Measurements from ENCODE around the gene AMPD1.

Gene AMPD1

DNA sequence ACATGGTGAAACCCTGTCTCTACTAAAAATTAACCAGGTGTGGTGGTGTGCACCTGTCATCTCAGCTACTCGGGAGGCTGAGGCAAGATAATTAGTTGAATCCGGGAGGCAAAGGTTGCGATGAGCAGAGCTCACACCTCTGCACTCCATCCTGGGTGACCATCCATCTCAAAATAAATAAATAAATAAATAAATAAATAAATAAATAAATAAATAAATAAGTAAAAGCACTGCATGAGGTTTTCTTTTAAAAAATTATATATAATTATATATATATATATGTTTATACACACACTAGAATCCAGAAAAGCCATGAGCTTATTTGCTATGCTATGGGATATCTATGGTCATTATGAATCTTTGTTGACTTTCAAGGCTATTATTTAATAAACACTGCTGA is 2.4 kb downstream of the AMPD1 start:
- Histone ChIP-seq H3K79me1 (replicated peaks; ENCODE audit: low read length, poor library complexity, severe bottlenecking) (no peaks in the 10 kb centered on the region), H3K4me2 (ENCODE audit: low read length, poor library complexity, severe bottlenecking) (no peak overlapping the region), H2BK5ac (ENCODE audit: low read depth, low read length, poor library complexity, severe bottlenecking) (no peak overlapping the region), H3K4me1 (ENCODE audit: control insufficient read depth, insufficient read depth, low read depth, low read length) (no peaks in the 10 kb centered on the region), H4K8ac (ENCODE audit: low read length) (no peak overlapping the region), H3K9me3 (ENCODE audit: control insufficient read depth, low read length) (no peaks in the 10 kb centered on the region), H3K27me3 (ENCODE audit: control insufficient read depth in 1 of 2, insufficient read depth in 1 of 2, low read length in 2 of 2) (peaks cover 18 to 20% of the 10 kb centered on the region in 2 experiments), H3K27ac (ENCODE audit: low read length, poor library complexity, severe bottlenecking) (no peak overlapping the region), H2BK12ac (ENCODE audit: low read length in 2 of 2) (no peak overlapping the region), H4K91ac (ENCODE audit: low read length) (no peak overlapping the region), H3K4me3 (ENCODE audit: insufficient read depth in 1 of 2, low read depth in 1 of 2, low read length in 2 of 2) (no peak overlapping the region), H3K36me3 (ENCODE audit: control insufficient read depth in 1 of 2, insufficient read depth in 2 of 2, low read depth in 1 of 2, low read length in 2 of 2) (no peaks in the 10 kb centered on the region), H2BK120ac (ENCODE audit: low read depth, low read length) (no peak overlapping the region), H3K23ac (ENCODE audit: low read length in 2 of 2) (no peak overlapping the region), H2BK15ac (ENCODE audit: low read depth, poor library complexity, severe bottlenecking) (no peak overlapping the region), H3K9ac (ENCODE audit: low read length) (no peak overlapping the region), H3K14ac (ENCODE audit: low read length in 2 of 2) (no peak overlapping the region), H2AFZ (ENCODE audit: low read depth, low read length) (no peak overlapping the region), H2AK5ac (ENCODE audit: low read length, severe bottlenecking) (no peak overlapping the region), H3K4ac (ENCODE audit: low read depth in 1 of 2, low read length in 2 of 2) (no peak overlapping the region), H3K18ac (ENCODE audit: low read depth in 1 of 2, low read length in 2 of 2) (no peak overlapping the region)
- 75% methylated on average over 2 of the region's 3 CpGs for WGBS
- no peak for DNase-seq

DNA sequence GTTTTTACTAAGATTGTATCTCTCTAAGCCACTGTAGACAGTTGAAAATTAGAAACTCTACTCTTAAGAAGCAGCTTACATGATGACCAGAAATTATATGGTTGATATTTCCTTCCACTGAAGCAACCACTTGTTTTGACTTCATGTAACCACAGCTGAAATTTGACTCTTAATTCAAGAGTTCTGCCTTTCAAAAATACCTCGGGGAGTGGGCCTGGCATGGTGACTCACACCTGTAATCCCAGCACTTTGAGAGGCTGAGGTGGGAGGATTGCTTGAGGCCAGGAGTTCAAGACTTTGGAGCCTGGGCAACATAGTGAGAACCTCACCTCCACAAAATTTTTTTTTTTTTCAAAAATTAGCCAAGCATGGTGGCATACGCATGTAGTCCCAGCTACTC is 4.3 kb downstream of the AMPD1 start:
- Histone ChIP-seq H3K23ac (ENCODE audit: low read length in 2 of 2) (no peak overlapping the region), H3K27ac (ENCODE audit: low read length, poor library complexity, severe bottlenecking) (no peak overlapping the region), H3K79me1 (replicated peaks; ENCODE audit: low read length, poor library complexity, severe bottlenecking) (no peaks in the 10 kb centered on the region), H3K36me3 (ENCODE audit: control insufficient read depth in 1 of 2, insufficient read depth in 2 of 2, low read depth in 1 of 2, low read length in 2 of 2) (no peaks in the 10 kb centered on the region), H3K4me3 (ENCODE audit: insufficient read depth in 1 of 2, low read depth in 1 of 2, low read length in 2 of 2) (no peak overlapping the region), H3K4me2 (ENCODE audit: low read length, poor library complexity, severe bottlenecking) (no peak overlapping the region), H2BK15ac (ENCODE audit: low read depth, poor library complexity, severe bottlenecking) (no peak overlapping the region), H2BK120ac (ENCODE audit: low read depth, low read length) (no peak overlapping the region), H2BK5ac (ENCODE audit: low read depth, low read length, poor library complexity, severe bottlenecking) (no peak overlapping the region), H2AFZ (ENCODE audit: low read depth, low read length) (no peak overlapping the region), H3K14ac (ENCODE audit: low read length in 2 of 2) (no peak overlapping the region), H2AK5ac (ENCODE audit: low read length, severe bottlenecking) (no peak overlapping the region), H4K8ac (ENCODE audit: low read length) (no peak overlapping the region), H2BK12ac (ENCODE audit: low read length in 2 of 2) (no peak overlapping the region), H3K9me3 (ENCODE audit: control insufficient read depth, low read length) (no peaks in the 10 kb centered on the region), H3K9ac (ENCODE audit: low read length) (no peak overlapping the region), H3K18ac (ENCODE audit: low read depth in 1 of 2, low read length in 2 of 2) (no peak overlapping the region), H3K4ac (ENCODE audit: low read depth in 1 of 2, low read length in 2 of 2) (no peak overlapping the region), H3K27me3 (ENCODE audit: control insufficient read depth in 1 of 2, insufficient read depth in 1 of 2, low read length in 2 of 2) (peaks cover 27 to 35% of the 10 kb centered on the region in 2 experiments), H4K91ac (ENCODE audit: low read length) (no peak overlapping the region), H3K4me1 (ENCODE audit: control insufficient read depth, insufficient read depth, low read depth, low read length) (no peaks in the 10 kb centered on the region)
- WGBS, result 100% methylated on average over 1 of the region's 2 CpGs
- DNase-seq, result no peak

GRCh38 chr1:114690148-114690547 is 5.2 kb downstream of the AMPD1 start:
- no peak overlapping the region for H3K4me3 ChIP-seq (ENCODE audit: insufficient read depth in 1 of 2, low read depth in 1 of 2, low read length in 2 of 2)
- H3K9me3 ChIP-seq (ENCODE audit: control insufficient read depth, low read length), result no peaks in the 10 kb centered on the region
- no peak overlapping the region for H3K4ac ChIP-seq (ENCODE audit: low read depth in 1 of 2, low read length in 2 of 2)
- no peak overlapping the region for H3K14ac ChIP-seq (ENCODE audit: low read length in 2 of 2)
- no peak overlapping the region for H3K4me2 ChIP-seq (ENCODE audit: low read length, poor library complexity, severe bottlenecking)
- H3K23ac ChIP-seq (ENCODE audit: low read length in 2 of 2), result no peak overlapping the region
- no peak overlapping the region for H2AK5ac ChIP-seq (ENCODE audit: low read length, severe bottlenecking)
- no peak overlapping the region for H4K8ac ChIP-seq (ENCODE audit: low read length)
- no peak overlapping the region for H3K27ac ChIP-seq (ENCODE audit: low read length, poor library complexity, severe bottlenecking)
- no peaks in the 10 kb centered on the region for H3K79me1 ChIP-seq (replicated peaks; ENCODE audit: low read length, poor library complexity, severe bottlenecking)
- 92% methylated on average over 1 of the region's 1 CpG for WGBS
- no peak overlapping the region for H2BK120ac ChIP-seq (ENCODE audit: low read depth, low read length)
- H3K36me3 ChIP-seq (ENCODE audit: control insufficient read depth in 1 of 2, insufficient read depth in 2 of 2, low read depth in 1 of 2, low read length in 2 of 2), result no peaks in the 10 kb centered on the region
- H3K27me3 ChIP-seq (ENCODE audit: control insufficient read depth in 1 of 2, insufficient read depth in 1 of 2, low read length in 2 of 2), result peaks cover 36 to 44% of the 10 kb centered on the region in 2 experiments
- no peak overlapping the region for H4K91ac ChIP-seq (ENCODE audit: low read length)
- no peak overlapping the region for H2BK12ac ChIP-seq (ENCODE audit: low read length in 2 of 2)
- H2BK15ac ChIP-seq (ENCODE audit: low read depth, poor library complexity, severe bottlenecking), result no peak overlapping the region
- H3K9ac ChIP-seq (ENCODE audit: low read length), result no peak overlapping the region
- H3K4me1 ChIP-seq (ENCODE audit: control insufficient read depth, insufficient read depth, low read depth, low read length), result no peaks in the 10 kb centered on the region
- H2BK5ac ChIP-seq (ENCODE audit: low read depth, low read length, poor library complexity, severe bottlenecking), result no peak overlapping the region
- DNase-seq, result no peak
- H3K18ac ChIP-seq (ENCODE audit: low read depth in 1 of 2, low read length in 2 of 2), result no peak overlapping the region
- H2AFZ ChIP-seq (ENCODE audit: low read depth, low read length), result no peak overlapping the region

DNA sequence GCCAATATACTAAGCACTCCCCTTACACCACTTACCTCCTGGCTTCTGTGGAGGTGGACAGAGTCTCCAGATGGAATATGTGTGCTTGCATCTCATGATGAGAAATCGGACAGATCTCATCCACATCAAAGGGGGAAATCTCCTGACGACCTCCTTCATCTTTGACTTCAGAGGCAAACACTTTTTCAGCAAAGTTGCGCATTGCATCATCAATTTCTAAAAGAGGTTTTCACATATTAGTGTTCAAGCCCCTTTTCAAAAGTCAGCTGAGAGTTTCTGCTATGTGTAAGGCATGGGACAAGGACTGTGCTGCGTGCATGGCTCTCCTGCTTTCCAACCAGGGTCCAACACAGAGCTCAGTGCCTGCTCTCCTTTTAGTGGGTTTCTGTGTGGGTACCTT is 6.8 kb downstream of the AMPD1 start:
- Histone ChIP-seq H3K79me1 (replicated peaks; ENCODE audit: low read length, poor library complexity, severe bottlenecking) (no peaks in the 10 kb centered on the region), H2AK5ac (ENCODE audit: low read length, severe bottlenecking) (no peak overlapping the region), H3K36me3 (ENCODE audit: control insufficient read depth in 1 of 2, insufficient read depth in 2 of 2, low read depth in 1 of 2, low read length in 2 of 2) (no peaks in the 10 kb centered on the region), H4K91ac (ENCODE audit: low read length) (no peak overlapping the region), H3K9me3 (ENCODE audit: control insufficient read depth, low read length) (no peaks in the 10 kb centered on the region), H3K4me3 (ENCODE audit: insufficient read depth in 1 of 2, low read depth in 1 of 2, low read length in 2 of 2) (no peak overlapping the region), H4K8ac (ENCODE audit: low read length) (no peak overlapping the region), H3K23ac (ENCODE audit: low read length in 2 of 2) (no peak overlapping the region), H3K18ac (ENCODE audit: low read depth in 1 of 2, low read length in 2 of 2) (no peak overlapping the region), H3K9ac (ENCODE audit: low read length) (no peak overlapping the region), H3K27ac (ENCODE audit: low read length, poor library complexity, severe bottlenecking) (no peak overlapping the region), H2AFZ (ENCODE audit: low read depth, low read length) (no peak overlapping the region), H3K4me2 (ENCODE audit: low read length, poor library complexity, severe bottlenecking) (no peak overlapping the region), H2BK15ac (ENCODE audit: low read depth, poor library complexity, severe bottlenecking) (no peak overlapping the region), H3K4ac (ENCODE audit: low read depth in 1 of 2, low read length in 2 of 2) (no peak overlapping the region), H3K27me3 (ENCODE audit: control insufficient read depth in 1 of 2, insufficient read depth in 1 of 2, low read length in 2 of 2) (peaks cover 49 to 57% of the 10 kb centered on the region in 2 experiments), H2BK120ac (ENCODE audit: low read depth, low read length) (no peak overlapping the region), H3K4me1 (ENCODE audit: control insufficient read depth, insufficient read depth, low read depth, low read length) (no peaks in the 10 kb centered on the region), H3K14ac (ENCODE audit: low read length in 2 of 2) (no peak overlapping the region), H2BK12ac (ENCODE audit: low read length in 2 of 2) (no peak overlapping the region), H2BK5ac (ENCODE audit: low read depth, low read length, poor library complexity, severe bottlenecking) (no peak overlapping the region)
- DNase-seq, result no peak
- WGBS, result 72% methylated on average over 4 of the region's 4 CpGs
